Ishikawa (cell line): ENCODE results near the gene THRA.

ENCODE experiments used
- CEBPB ChIP-seq: IDR thresholded peaks from 2 replicates; pipeline ENCODE4 v1.6.1; 2012
- CREB1 ChIP-seq: IDR thresholded peaks from 2 replicates; pipeline ENCODE4 v1.6.1; 2012; ENCODE audit warnings: low read depth
- EGR1 ChIP-seq: IDR thresholded peaks from 2 replicates; pipeline ENCODE4 v1.6.1; 2012
- EP300 ChIP-seq: IDR thresholded peaks from 2 replicates; pipeline ENCODE4 v1.6.1; 2012; ENCODE audit warnings: borderline replicate concordance
- FOXM1 ChIP-seq: IDR thresholded peaks from 2 replicates; pipeline ENCODE4 v1.6.1; 2012; ENCODE audit warnings: low read depth, borderline replicate concordance
- NFIC ChIP-seq: IDR thresholded peaks from 2 replicates; pipeline ENCODE4 v1.6.1; 2012
- RAD21 ChIP-seq: IDR thresholded peaks from 2 replicates; pipeline ENCODE4 v1.6.1; 2012; ENCODE audit warnings: low read depth
- TAF1 ChIP-seq: IDR thresholded peaks from 2 replicates; pipeline ENCODE4 v1.6.1; 2012; ENCODE audit warnings: low read depth, mild to moderate bottlenecking
- TCF12 ChIP-seq: IDR thresholded peaks from 2 replicates; pipeline ENCODE4 v1.6.1; 2012; ENCODE audit warnings: low read depth
- TEAD4 ChIP-seq: IDR thresholded peaks from 2 replicates; pipeline ENCODE4 v1.6.1; 2012
- USF1 ChIP-seq: IDR thresholded peaks from 2 replicates; pipeline ENCODE4 v1.6.1; 2012
- YY1 ChIP-seq: IDR thresholded peaks from 2 replicates; pipeline ENCODE4 v1.6.1; 2012; ENCODE audit warnings: low read depth
- ZBTB7A ChIP-seq: IDR thresholded peaks from 2 replicates; pipeline ENCODE4 v1.6.1; 2012; ENCODE audit warnings: low read depth
- TF ChIP-seq, protein P1 (sequence below): IDR thresholded peaks from 2 replicates; pipeline ENCODE4 v1.6.1; 2012; ENCODE audit warnings: low read depth, mild to moderate bottlenecking
- TF ChIP-seq, protein P2 (sequence below): IDR thresholded peaks from 2 replicates; pipeline ENCODE4 v1.6.1; 2012

Gene THRA

DNA sequence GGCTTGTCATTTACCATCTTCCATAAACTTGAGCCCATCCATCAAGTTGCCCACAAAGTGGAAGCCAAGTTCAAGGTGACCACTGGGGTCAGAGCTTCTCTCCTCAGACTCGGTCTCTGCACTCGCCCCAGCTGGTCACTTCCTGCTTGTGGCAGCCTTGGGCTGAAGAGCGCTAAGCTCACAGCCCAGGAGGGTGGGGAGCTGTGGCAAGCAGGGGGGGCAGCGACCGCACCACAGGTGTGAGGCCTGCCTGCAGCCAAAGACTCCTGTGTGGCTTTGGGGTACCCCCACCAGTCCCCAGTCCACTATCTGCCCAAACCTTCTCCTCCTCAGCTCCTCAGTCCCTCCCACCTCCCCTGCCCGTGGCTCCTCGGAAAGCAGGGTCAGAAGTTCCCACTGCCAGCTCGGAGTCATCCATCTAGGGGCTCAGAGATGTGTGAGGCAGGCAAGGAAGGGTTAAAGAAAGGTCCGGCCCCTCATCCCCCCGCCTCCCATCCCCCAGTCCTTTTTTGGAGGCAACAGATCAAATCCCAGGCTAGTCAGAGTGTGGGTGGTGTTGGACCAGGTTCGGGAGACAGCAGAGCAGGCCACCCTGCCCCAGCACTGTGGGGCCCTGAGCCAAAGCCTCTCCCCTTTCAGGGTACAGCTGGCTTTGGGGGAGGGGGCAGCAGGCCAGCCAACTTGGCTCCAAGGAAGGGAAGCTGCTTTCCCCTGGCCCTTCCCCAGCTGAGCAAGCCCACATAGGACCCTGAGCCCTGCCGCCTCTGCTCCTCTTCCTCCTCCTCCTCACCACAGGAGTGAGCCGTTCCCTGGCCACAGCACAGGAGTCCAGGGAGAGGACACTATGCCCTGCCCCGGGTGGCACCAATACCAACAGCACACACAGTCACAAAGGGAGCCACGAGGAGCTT is 44.3 kb upstream of the THRA start:
- no peak for TF ChIP-seq USF1

- TF ChIP-seq FOXM1 (no peak), TAF1 (no peak), RAD21 (no peak), EP300 (no peak)
- TF ChIP-seq, protein P1, sequence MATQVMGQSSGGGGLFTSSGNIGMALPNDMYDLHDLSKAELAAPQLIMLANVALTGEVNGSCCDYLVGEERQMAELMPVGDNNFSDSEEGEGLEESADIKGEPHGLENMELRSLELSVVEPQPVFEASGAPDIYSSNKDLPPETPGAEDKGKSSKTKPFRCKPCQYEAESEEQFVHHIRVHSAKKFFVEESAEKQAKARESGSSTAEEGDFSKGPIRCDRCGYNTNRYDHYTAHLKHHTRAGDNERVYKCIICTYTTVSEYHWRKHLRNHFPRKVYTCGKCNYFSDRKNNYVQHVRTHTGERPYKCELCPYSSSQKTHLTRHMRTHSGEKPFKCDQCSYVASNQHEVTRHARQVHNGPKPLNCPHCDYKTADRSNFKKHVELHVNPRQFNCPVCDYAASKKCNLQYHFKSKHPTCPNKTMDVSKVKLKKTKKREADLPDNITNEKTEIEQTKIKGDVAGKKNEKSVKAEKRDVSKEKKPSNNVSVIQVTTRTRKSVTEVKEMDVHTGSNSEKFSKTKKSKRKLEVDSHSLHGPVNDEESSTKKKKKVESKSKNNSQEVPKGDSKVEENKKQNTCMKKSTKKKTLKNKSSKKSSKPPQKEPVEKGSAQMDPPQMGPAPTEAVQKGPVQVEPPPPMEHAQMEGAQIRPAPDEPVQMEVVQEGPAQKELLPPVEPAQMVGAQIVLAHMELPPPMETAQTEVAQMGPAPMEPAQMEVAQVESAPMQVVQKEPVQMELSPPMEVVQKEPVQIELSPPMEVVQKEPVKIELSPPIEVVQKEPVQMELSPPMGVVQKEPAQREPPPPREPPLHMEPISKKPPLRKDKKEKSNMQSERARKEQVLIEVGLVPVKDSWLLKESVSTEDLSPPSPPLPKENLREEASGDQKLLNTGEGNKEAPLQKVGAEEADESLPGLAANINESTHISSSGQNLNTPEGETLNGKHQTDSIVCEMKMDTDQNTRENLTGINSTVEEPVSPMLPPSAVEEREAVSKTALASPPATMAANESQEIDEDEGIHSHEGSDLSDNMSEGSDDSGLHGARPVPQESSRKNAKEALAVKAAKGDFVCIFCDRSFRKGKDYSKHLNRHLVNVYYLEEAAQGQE: no peak
Measured at GRCh38 chr17:40019140-40019991, 43.4 kb upstream of the THRA start.

GRCh38 chr17:40020146-40020545 is 42.6 kb upstream of the THRA start:
- TF ChIP-seq TEAD4 (no peak), CREB1 (no peak), CEBPB (no peak), NFIC (no peak), FOXM1 (no peak)
- TF ChIP-seq, protein P1: no peak

DNA sequence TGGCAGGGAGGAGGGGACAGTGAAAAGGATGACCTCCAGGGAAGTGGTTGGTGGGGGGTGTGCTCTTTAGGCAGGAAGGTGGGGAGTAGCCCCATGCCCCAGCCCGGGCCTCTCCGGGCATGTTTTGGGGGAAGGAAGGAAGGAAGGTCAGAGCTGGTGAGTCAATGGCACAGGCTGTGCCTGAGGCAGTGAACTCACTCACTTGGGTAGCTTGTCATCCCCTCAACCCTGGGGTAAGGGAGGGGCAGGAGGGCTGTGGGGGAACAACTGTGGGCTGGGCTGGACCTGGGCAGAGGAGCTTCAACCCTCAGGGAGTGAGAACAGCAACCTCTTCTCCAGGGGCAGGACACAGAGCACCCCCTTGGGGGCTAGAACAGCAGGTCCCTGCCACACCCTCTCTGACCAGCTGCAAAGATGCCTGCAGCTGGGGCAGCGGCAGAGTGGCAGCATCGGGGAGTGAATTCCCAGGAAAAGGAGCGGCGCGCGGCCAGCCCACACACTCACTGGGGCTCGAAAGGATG is 41.3 kb upstream of the THRA start:
- no peak for TF ChIP-seq CREB1
- no peak for TF ChIP-seq ZBTB7A
- no peak for TF ChIP-seq YY1
- no peak for TF ChIP-seq TCF12

DNA sequence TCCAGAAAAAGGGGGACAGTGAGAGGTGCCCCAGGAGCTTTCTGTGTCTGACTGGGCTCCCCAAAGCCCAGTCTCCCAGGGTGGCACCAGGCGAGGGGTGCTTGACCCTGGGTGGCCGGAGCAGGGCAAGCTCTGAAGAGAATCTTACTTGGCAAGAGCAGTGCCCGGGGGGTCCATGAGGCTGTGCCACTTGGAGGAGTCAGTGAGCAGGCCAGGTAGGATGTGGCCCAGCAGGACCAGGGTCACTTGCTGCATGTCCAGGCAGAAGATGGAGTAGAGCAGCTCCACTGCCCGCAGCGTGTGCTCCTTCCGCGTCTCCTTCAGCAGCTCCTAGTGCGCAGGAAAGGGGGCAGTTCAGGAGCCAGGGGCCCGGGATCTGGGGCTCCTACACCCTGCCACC is 40.3 kb upstream of the THRA start:
- TF ChIP-seq RAD21: no peak
- TF ChIP-seq, protein P1: no peak
- TF ChIP-seq TCF12: no peak
- no peak for TF ChIP-seq ZBTB7A
- no peak for TF ChIP-seq TEAD4
- TF ChIP-seq CREB1: no peak
- no peak for TF ChIP-seq EGR1
- TF ChIP-seq EP300: no peak
- TF ChIP-seq NFIC: no peak
- no peak for TF ChIP-seq FOXM1
- no peak for TF ChIP-seq USF1
- no peak for TF ChIP-seq CEBPB
- no peak for TF ChIP-seq TAF1
- no peak for TF ChIP-seq YY1
- TF ChIP-seq, protein P2, sequence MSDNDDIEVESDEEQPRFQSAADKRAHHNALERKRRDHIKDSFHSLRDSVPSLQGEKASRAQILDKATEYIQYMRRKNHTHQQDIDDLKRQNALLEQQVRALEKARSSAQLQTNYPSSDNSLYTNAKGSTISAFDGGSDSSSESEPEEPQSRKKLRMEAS: no peak
